Measurements from ENCODE around the gene OTOR. TPM values are rescaled to one million over a fixed set of nuclear protein-coding genes. Genes with fewer than 3 reads are reported as not detected.

Gene OTOR
- total and polyA plus RNA-seq, 2 of the 8 experiments (the other 6 are each of a cell fraction or from before 2014, with no cell fraction given): not detected

GRCh38 chr20:16709017-16709416 is 39.1 kb upstream of the OTOR start:
- Histone ChIP-seq H3K18ac (ENCODE audit: extremely low read depth, low read length) (no peak overlapping the region), H3K79me2 (ENCODE audit: control insufficient read depth in 1 of 2, insufficient read depth in 2 of 2, low read length in 2 of 2) (no peaks in the 10 kb centered on the region), H2AK5ac (ENCODE audit: low read depth, low read length) (no peak overlapping the region), H3K56ac (replicated peaks; ENCODE audit: insufficient read length, low read depth, low read length) (no peak overlapping the region), H3K23me2 (ENCODE audit: low read depth, low read length) (no peaks in the 10 kb centered on the region), H3K27ac (ENCODE audit: low read depth, low read length) (no peak overlapping the region), H2BK20ac (ENCODE audit: low read length) (no peak overlapping the region), H2BK15ac (ENCODE audit: low read length) (no peak overlapping the region), H3K4ac (replicated peaks; ENCODE audit: insufficient read length, low read depth, low read length) (no peak overlapping the region), H3K9ac (replicated peaks in 1 of 4; ENCODE audit: extremely low read depth in 1 of 4, low read depth in 3 of 4, low read length in 3 of 4) (no peak overlapping the region), H2BK120ac (replicated peaks; ENCODE audit: low read depth, low read length) (no peak overlapping the region), H3K36me3 (ENCODE audit: control insufficient read depth in 2 of 4, insufficient read depth in 4 of 4, low read length in 3 of 4) (no peaks in the 10 kb centered on the region), H4K8ac (ENCODE audit: extremely low read depth, insufficient read depth, low read length) (no peak overlapping the region), H2BK5ac (ENCODE audit: low read depth, low read length) (no peak overlapping the region), H3K9me3 (ENCODE audit: insufficient read depth in 2 of 2, low read depth in 1 of 2, low read length in 1 of 2) (peaks cover 4 to 8% of the 10 kb centered on the region in 2 experiments; a peak in 3 of 4 replicates), H2AFZ (ENCODE audit: low read length) (no peak overlapping the region; the same call in 1 of the 2 replicates), H3K14ac (ENCODE audit: insufficient read length) (no peak overlapping the region), H3K4me2 (ENCODE audit: insufficient read depth in 1 of 2, low read depth in 2 of 2, low read length in 2 of 2) (no peak overlapping the region), H3K4me1 (replicated peaks in 1 of 4; ENCODE audit: control insufficient read depth in 3 of 4, insufficient read depth in 4 of 4, low read length in 3 of 4) (no peaks in the 10 kb centered on the region), H3K4me3 (ENCODE audit: extremely low read depth in 1 of 4, insufficient read depth in 2 of 4, low read depth in 3 of 4, low read length in 4 of 4) (no peak overlapping the region), H4K91ac (replicated peaks; ENCODE audit: insufficient read length, low read length) (no peak overlapping the region), H4K20me1 (replicated peaks in 1 of 2; ENCODE audit: control insufficient read depth in 1 of 2, insufficient read depth in 2 of 2, low read length in 2 of 2) (no peaks in the 10 kb centered on the region), H4K5ac (ENCODE audit: insufficient read length, low read depth, low read length) (no peak overlapping the region), H3K27me3 (replicated peaks in 1 of 4; ENCODE audit: control insufficient read depth in 3 of 4, extremely low read depth in 1 of 4, insufficient read depth in 3 of 4, low read length in 3 of 4) (no peaks in the 10 kb centered on the region), H3K23ac (ENCODE audit: insufficient read length) (no peak overlapping the region), H3K79me1 (ENCODE audit: low read depth, low read length) (no peaks in the 10 kb centered on the region), H2BK12ac (ENCODE audit: low read depth, low read length) (no peak overlapping the region)
- ChIA-PET POLR2A (ENCODE audit: partially characterized antibody) (interaction anchor here (0.7 kb wide), 1 partner anchor 149 kb away, joined by 3 read pairs; no protein-coding TSS in a partner anchor), CTCF (ENCODE audit: partially characterized antibody) (interaction anchor here (0.5 to 0.6 kb wide), 2 partner anchors 18 to 79 kb away, joined by 3 to 4 read pairs; no protein-coding TSS in a partner anchor)
- DNase-seq (ENCODE audit: low read depth in 1 of 2, low spot score in 2 of 2) (no peak), FAIRE-seq (no peak)
- TF ChIP-seq SIN3A (conservative IDR thresholded peaks at IDR 0.05 in 1 of 2, IDR thresholded peaks at IDR 0.05 in 1 of 2; ENCODE audit: low read depth in 1 of 2, low read length in 2 of 2) (no peak), TAF7 (optimal IDR thresholded peaks at IDR 0.05; ENCODE audit: borderline replicate concordance, low read depth, low read length) (no peak)

Measured in H1 (cell line).